HL-60 (cell line): Measurements from ENCODE around the gene TACR1.

Source experiments
- DNase-seq, 2 experiments: peaks; one replicate each; pipeline ENCODE4 v3.0.0-alpha.2; 2010 to 2020; ENCODE audit warnings: low read depth in 1 of 2, low spot score in 1 of 2
- H3K27ac ChIP-seq: fragments of 250-450 bp; sonication (Bioruptor Pico); replicated peaks from 2 replicates; pipeline ENCODE4 v1.5.1; 2020; ENCODE audit warnings: mild to moderate bottlenecking, moderate library complexity
- H3K27me3 ChIP-seq: fragments of 250-450 bp; sonication (Bioruptor Pico); 2 replicates; pipeline ENCODE4 v1.5.1; 2021; ENCODE audit warnings: mild to moderate bottlenecking, moderate library complexity; ENCODE audit not compliant: insufficient read depth, poor library complexity, severe bottlenecking
- H3K4me3 ChIP-seq: replicated peaks from 2 replicates; pipeline ENCODE4 v1.5.1; 2011; ENCODE audit warnings: mild to moderate bottlenecking, control low read depth, low read length; ENCODE audit not compliant: insufficient read depth
- CTCF ChIP-seq: IDR thresholded peaks from one replicate; pipeline ENCODE4 v1.5.1; 2011; ENCODE audit warnings: low read length, control low read depth, inconsistent platforms; ENCODE audit not compliant: insufficient read depth
- GABPA ChIP-seq: IDR thresholded peaks from 2 replicates; pipeline ENCODE4 v1.6.1; 2012; ENCODE audit warnings: low read depth
- POLR2AphosphoS5 ChIP-seq: IDR thresholded peaks from 2 replicates; pipeline ENCODE4 v1.6.1; 2012; ENCODE audit warnings: low read depth
- REST ChIP-seq: IDR thresholded peaks from 2 replicates; pipeline ENCODE4 v1.6.1; 2012; ENCODE audit warnings: low read depth; ENCODE audit not compliant: insufficient replicate concordance
- SPI1 ChIP-seq: IDR thresholded peaks from 2 replicates; pipeline ENCODE4 v1.6.1; 2012; ENCODE audit warnings: low read depth, mild to moderate bottlenecking, borderline replicate concordance

Gene TACR1

GRCh38 chr2:75233965-75234364 is 34.6 kb upstream of the TACR1 start:
- H3K4me3 ChIP-seq, result no peak overlapping the region
- TF ChIP-seq POLR2AphosphoS5, result no peak
- TF ChIP-seq SPI1, result no peak
- no peak for TF ChIP-seq REST
- TF ChIP-seq GABPA, result no peak
- TF ChIP-seq CTCF, result no peak
- H3K27ac ChIP-seq, result no peak overlapping the region
- no peak for DNase-seq
- H3K27me3 ChIP-seq, result no peaks in the 10 kb centered on the region

GRCh38 chr2:75226617-75227016 is 27.3 kb upstream of the TACR1 start:
- Histone ChIP-seq H3K4me3 (no peak overlapping the region), H3K27me3 (no peaks in the 10 kb centered on the region), H3K27ac (no peak overlapping the region)
- TF ChIP-seq POLR2AphosphoS5 (no peak), SPI1 (no peak), REST (no peak), CTCF (no peak), GABPA (no peak)
- DNase-seq, result no peak

- no peak overlapping the region for H3K27ac ChIP-seq
- no peak overlapping the region for H3K4me3 ChIP-seq
- TF ChIP-seq GABPA (no peak), SPI1 (no peak), CTCF (no peak), POLR2AphosphoS5 (no peak), REST (no peak)
- no peaks in the 10 kb centered on the region for H3K27me3 ChIP-seq
- DNase-seq, result no peak
Measured at GRCh38 chr2:75226099-75226498, 26.8 kb upstream of the TACR1 start.
